ENCODE measurements around the gene LARP1.
"Not testable (repeated sequence)": the region's sequence is repeated elsewhere in the genome, so short reads cannot be mapped to it uniquely, and the experiment has no call there.

Gene LARP1

DNA sequence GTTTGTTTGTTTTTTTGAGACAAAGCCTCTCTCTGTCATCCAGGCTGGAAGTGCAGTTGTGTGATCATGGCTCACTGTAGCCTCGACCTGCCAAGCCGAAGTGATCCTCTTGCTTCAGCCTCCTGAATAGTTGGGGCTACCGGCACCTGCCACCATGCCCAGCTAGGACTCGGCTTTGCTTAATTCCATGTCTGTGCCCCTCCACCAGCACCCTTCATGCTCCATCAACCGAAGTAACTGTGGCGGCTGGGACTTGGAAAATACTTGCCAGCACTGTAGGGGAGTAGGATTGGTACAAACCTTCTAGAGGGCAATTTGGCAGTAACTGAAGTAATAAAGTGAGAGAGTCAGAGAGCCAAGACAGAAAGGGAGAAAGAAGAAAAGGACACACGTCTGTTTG is 76.3 kb downstream of the LARP1 start:
- no peak for DNase-seq

DNA sequence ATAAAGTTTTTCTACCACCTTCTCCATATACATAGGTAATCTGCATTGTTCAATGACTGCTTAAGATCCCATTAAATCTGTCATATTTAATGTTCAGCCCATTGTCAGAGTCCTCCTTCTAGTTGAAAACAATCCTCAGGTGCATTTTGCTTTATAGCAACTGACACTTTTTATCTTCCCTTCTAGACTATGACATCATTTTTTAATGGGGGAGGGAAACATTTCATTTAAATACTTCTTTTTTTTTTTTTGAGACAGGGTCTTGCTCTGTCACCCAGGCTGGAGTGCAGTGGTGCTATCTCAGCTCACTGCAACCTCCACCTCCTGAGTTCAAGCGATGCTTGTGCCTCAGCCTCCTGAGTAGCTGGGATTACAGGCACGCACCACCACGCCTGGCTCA is 77.6 kb downstream of the LARP1 start:
- DNase-seq = not testable (repeated sequence)

DNA sequence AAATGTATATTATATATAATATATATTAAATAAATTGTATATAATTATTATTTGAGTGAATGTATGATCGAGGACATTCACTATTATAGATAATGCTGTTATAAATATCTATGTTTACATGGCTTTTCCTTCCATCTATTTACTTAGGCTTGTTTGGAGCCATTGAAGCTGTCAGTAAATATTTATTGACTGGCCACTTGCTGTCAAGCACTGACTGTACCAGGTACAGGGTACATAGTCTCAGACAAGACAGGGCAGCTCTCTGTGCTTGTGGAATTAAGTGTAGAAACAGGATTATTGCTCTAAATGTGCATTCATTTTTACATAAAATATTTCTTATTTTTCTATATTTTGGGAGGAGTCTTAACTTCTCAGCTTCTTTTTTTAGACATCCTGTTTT is 78.9 kb downstream of the LARP1 start:
- DNase-seq = no peak

DNA sequence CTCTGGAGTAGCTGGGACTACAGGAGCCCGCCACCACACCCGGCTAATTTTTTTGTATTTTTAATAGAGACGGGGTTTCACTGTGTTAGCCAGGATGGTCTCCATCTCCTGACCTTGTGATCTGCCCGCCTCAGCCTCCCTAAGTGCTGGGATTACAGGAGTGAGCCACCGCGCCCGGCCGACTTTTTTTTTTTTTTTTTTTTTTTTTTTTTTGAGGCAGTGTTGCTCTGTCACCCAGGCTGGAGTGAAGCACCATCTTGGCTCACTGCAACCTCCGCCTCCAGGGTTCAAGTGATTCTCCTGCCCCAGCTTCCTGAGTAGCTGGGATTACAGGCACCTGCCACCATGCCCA is 80.5 kb downstream of the LARP1 start:
- not testable (repeated sequence) for DNase-seq

DNA sequence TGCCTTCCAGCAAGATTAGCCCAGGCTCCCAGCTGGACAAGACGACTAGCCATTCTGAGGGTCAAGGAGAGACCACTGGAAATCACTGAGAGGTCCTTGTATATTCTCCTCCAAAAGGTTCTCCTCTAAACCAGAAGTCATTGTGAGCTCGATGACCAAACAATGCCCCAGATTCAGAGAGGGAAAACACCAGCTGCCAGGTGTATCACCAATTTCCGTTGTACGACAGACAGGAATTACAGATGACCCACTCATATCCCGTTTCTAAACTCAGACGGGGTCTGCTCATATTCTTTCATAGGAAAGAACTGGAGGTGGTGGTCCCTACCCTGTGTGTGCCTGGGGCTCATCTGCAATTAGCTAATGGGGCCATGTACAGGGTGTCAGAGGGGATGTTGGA is 81.0 kb downstream of the LARP1 start:
- no peak for DNase-seq

DNA sequence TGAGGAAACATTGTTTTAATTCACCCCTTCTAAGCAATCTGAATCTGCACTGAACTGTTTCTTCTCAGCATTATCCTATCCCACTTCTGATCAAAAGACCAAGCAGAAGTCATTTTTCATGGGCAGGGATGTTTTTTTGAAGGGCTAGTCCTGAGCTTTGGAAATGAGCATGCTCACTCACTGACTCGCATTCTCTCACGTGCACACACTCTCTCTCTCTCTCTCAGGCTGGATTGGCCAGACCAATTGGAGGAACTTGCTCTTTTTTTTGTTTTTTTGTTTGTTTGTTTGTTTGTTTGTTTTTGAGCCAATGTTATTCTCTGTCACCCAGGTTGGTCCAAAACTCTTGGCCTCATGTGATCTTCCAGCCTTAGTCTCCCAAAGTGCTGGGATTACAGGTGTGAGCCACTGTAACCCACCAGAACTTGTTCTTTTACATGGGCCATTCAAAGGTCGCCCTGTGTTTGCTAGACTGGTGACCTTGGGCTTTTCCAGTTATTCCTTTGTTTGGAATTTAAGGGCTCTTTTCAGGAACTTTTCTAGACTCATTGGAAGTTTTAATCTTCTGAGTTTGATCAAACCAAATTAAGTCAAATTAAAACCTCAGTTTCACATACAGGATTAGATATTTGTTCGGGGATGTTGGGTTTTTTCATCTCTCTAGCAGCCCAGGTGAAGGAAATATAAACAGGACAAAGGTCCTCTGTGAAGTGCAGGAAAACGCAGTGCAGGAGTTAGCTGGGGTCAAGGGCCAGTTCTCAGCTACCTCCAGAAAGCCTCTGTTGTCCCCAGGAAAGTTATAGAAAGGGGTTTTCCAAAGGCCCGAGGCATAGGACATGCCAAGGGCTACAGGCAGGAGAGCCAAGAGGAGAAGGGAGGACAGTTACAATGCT is 82.1 kb downstream of the LARP1 start:
- no peak for DNase-seq

DNA sequence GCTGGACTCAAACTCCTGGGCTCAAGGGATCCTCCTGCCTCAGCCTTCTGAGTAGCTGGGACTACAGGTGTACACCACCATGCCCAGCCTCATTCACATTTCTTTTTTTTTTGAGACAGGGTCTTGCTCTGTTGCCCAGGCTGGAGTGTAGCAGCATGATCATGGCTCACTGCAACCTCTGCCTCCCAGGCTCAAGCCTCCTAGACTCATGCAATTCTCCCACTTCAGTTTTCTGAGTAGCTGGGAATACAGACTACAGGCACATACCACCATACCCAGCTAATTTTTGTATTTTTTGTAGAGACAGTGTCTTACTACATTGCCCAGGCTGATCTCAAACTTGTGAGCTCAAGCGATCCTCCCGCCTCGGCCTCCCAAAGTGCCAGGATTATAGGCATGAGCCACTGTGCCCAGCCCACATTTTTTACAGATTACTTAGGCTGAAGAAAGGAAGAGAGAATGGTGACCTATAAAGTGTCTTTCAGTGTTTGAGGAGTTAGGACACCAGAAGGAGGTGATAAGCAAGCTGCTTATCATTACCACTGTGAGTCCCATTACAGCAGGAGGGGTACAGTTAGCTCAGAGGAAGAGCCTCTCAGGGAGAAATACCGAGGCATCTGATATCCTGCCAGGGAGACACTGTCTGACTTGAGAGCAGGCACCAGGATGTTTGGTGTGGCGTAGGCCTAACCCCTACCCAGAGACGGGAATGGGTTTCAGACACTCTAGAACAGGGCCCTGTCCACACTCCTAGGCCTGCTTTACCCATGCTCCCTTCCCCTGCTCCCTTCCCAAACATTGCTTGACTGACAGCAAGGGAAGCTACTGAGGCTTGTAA is 85.5 kb downstream of the LARP1 start:
- DNase-seq = no peak

DNA sequence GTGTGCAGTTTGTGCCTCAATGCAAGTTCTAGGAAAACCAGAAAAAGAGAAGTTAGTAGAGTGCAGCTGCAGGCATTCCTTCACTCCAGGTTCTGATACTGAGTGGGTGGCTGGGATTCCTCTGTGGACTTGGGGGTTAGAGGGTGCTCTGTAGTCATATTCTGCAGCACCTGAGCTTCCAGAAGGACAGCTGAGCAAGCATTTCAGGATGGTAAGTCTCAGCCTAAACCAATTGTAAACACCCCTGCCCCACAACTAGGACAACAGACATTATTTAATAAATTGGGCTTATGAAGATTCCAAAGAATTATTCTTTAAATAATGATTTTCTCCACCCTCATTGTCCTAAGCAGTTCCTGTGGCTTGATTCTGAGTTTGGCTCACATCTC is 86.1 kb downstream of the LARP1 start:
- DNase-seq = no peak

DNA sequence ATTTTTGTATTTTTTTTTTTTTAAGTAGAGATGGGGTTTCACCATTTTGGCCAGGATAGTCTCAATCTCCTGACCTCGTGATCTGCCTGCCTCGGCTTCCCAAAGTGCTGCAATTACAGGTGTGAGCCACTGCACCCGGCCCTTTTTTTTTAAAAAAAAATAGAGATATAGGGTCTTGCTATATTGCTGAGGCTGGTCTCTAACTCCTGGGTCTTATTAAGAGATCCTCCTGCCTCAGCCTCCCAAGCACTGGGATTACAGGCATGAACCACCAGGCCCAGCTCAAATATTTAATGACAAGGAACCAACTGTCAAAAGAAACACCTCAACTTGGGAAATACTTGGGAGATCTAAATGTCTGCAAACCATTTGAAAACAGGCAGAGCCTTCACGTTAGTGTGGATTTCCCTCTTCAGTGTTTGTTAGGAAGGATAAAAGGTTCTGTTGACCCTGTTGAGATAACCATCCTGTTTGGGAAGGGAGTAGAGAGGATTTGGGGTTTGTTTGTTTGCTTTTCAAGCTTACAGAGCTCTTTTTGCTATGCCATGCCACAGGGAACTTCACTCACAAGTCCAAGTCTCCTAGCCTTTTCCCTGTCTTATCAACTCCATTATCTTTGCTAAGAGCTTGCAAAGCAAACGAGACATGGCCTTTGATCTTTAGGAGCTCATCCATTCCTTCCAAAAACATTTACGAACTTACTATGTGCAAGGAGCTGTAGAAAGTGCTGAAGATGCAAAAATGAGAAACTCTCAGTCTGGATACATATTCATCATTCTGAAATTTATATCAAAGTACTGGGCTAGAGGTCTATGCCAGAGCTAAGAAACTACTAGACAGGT is 87.7 kb downstream of the LARP1 start:
- no peak for DNase-seq

DNA sequence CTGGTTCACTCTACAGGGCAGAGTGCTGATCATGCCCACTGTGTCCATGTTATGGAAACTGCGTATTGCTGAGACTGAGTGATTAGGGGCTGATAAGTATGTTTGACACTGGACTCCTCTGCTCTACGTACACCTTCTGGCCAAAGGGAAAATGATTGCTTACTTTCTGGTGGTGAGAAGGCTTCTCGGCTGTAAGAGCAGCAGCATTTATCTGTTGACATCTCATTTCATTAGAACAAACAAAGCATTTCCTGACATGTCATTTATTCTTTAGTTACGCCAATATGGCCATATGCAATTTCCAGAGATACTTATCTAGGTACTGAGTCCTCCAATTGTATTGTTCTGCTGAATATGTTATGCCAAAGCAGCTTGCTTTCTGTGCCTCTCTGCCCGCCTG is 89.6 kb downstream of the LARP1 start:
- DNase-seq = no peak

DNA sequence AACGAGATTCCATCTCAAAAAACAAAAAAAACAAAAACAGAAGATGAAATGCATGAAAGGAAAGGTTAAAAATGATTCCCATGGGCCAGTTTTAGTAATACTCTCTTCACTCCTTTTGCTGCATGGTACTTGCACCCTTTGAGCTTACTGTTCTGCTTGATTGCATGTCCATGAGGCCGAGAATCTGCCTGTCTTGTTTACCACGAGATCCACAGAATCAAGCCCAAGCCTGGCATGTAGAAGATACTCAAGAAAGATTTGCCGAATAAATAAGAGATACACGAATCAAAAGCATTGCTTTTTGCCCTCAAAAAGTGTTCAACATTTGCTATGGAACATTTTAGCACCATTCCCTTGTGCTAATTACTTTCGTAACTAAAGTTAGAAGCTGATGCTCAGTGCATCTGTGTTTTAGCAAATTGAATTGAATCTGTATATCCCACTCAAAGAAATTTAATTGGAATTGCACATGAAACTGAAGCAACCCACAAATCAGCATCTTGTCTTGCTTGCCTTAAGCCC is 94.1 kb downstream of the LARP1 start:
- DNase-seq = no peak

DNA sequence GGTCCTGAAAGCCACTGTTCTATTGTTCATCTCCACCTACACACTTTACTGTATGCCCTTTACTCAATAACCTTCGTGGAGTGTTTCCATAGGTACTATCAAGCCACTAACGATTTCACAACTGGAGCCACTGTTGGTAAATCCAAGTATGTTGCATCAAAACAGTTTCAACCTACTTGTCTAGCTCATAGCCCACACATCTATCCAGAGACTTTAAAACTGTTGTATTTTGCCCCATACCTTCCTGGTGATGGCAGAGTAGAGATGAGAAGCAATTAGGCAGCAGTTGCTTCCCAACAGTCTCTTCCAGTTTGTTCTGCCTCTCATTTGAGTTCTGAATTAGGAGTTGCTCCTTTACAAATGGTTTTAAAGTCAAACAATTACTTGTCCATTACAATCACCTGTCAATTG is 94.6 kb downstream of the LARP1 start:
- no peak for DNase-seq

DNA sequence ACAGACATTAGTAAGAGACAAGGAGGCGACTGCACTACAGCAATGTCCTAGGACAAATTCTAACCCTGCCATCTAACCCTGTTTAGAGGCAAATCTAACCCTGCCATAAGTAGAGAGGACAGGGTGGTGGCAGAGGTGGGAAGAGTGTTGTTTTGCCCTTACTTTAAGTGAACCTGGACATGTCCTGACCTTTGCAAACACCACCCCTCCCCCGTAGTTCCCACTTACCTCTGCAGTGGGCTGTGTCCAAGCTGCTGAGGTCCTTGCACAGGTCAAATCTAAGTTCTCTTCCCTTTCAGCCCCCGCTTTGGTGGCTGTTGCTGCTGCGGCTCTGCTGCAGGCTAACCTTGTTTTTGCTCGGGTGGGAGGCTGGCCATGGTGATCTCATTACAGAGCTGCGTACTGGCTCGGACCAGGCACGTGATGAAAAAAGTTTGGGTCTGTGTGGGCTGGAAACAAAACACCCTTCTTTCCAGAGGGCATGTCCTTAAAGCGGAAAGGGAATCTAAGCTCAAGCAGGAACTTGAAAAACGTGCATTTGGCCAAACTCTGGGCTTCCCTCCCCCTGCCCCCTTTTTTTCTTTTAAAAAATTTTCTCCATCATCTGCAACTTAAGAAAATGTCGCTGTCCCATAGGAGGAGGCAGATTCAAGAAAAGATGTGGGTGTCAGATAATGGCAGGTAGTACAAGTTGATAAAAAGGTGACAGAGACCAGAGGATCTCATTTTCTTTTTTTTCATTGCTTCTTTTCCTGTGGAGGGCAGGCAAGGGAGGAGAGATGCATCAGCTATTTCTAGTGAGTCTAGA is 95.3 kb downstream of the LARP1 start, which contains the start of gene FAXDC2:
FAXDC2 (minus strand) TSS at position 349 of the 808 bp plus-strand sequence. CDS start 12,425 bp downstream, outside the sequence.
- peak; percentile 30 for DNase-seq

DNA sequence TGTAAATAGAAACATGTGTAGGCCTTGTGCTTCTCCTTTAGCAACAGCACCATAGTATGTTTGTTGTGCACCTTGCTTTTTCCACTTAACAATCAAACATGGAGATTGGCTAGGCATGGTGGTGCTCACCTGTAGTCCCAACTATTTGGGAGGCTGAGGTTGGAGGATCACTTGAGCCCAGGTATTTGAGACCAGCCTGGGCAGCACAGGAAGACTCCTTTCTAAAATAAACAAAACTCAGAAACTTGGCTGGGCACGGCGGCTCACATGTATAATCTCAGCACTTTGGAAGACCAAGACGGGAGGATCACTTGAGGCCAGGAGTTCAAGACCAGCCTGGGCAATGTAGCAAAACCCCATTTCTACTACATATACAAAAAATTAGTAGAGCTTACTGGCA is 96.2 kb downstream of the LARP1 start:
- DNase-seq = no peak

DNA sequence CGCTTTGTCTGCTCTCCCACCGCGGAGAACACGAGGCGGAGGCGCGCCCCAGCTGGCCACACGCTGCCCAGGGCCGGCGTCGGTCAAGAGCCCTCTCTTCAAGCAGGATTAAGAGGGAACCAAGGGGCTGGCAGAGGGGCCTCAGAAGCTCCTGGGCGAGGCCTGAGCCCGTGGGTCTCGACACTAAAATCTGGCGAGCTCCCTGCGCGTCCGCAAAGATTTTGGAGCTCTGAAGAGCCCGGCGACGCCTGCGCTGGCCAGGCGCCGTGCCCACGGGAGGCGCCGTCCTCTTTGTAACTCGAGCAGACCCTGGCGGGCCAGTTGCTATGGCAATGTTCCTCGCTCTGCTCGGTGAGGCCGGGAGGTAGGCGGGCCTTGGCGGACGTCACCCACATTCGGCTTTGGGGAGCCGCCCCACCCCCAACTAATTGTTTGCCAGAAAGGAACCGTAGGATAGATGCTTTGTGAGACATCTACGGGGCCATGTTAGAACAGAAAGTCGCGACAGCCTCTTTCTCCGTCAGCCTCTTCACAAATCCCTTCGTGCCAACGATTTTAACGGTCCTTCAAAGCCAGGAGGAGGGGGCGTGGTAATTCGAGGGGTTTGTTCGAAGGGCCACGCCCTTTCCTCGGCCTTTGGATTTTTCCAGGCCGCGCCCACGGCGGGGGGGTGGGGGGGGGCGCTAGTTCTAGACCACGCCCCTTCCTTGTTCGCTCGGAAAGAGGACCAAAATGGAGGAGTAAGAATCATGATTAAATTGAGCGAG is 102.5 kb downstream of the LARP1 start:
- DNase-seq = peak; percentile 93

DNA sequence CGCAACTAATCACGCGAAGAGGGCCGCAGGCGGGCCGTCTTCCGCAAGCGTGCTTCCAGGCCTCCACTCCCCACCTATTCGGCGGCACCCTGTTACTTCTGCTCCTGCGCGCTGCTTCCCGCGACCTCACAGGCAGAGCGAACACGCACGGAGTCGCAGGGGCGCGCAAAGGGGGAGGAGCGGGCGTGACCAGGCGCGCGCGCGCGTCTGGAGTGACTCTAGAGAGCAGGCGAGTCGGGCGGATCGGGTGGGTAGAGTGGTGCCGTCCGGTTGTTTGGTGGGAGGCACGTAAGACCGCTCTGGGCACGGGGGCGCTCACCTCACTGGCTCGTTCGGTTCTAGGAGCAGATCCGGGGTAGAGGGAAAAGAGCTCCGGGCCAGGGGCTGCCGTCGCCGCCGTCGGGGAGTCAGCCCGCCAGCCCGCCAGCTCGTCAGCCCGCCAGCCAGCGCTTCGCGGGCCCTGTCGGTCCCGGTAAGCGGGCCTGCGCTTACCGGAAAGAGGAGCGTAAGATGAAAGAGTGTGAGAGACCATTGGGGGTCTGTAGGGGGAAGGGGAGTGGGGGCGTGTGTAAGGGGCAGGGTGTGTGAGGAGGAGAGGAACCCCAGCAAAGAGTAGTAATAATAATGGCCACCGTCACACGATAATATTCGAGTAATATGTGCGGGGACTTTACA is 103.3 kb downstream of the LARP1 start, which contains the start of gene CNOT8:
CNOT8 (plus strand) TSS at position 331 of the 675 bp plus-strand sequence. CDS start 4,652 bp downstream, outside the sequence.
- peak; percentile 93 for DNase-seq

DNA sequence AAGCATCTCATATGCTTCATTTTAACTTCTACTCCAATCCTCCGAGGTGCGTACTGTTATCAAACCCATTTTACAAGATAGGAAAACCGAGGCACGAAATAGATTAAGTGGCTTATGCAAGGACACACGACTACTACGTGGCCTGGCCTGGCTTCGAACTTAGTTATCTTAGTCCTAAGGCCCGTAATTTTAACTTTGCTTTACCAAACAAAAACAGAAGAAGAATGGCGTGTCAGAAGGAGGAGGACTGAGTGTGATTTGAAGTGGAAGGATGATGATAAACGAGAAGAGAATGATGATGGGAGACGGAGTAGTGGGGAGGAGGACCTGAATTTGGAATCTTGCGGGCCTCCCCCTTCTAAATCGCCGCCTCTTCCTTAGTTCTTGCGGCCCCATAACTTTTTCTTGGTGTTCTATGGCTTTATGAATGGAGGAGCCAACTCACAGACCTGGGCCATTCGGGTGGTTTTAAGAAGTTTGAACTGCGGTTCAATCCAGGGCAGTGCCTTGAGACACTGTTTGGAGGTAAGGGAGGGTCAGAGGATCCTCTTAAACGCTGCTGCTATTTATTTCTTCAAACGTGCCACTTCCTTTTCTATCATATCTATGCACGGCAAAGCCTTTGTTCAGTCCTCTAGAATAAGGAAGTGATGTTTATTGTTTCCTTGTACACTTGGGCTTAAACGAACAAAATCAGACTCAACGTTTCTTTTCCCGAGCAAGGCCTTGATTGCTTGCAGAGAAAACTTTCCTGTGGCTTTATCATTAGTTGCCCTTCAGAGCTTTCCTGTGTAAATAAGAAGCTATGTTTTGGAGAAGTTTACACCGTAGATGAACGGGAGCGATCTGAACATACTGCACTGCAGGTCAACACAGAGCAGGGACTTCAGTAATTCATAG is 104.0 kb downstream of the LARP1 start:
- no peak for DNase-seq

DNA sequence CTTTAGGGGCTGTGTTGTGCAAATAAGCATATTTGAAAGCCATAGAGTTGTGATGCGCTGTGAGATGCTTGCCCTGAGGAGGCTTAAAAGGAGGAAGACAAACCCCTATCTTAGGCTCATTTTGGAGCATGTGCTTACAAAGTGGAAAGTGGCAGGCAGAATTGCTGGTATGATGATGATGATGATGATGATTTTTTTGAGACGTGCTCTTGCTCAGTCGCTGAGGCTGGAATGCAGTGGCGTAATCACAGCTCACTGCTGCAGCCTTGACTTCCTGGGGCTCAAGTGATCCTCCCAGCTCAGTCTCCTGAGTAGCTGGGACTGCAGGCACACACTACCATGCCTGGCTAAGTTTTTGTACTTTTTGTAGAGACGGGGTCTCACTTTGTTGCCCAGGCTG is 104.9 kb downstream of the LARP1 start:
- DNase-seq = no peak

DNA sequence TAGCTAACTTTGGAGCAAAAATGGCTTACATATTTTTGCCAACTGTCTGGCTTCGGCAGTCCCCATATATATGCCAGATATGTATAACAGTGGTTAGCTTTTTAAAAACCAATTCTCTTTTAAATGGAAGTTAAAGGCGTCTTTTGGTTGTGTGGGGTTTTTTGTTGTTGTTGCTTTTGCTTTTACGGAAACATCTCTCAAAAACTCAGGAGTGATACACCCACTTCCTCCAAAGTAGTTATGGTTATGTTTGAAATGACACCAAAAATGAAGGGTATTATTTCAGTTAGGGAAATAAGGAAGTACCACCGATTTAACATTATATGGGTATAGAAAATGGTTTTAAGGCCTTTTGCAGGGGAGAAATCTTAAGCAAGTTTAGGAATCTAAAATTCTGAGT is 105.6 kb downstream of the LARP1 start:
- DNase-seq = no peak
